Esophagus squamous epithelium (tissue), 4 donors: ENCODE results near the gene NUDT3.

Source experiments
- POLR2A ChIP-seq, 4 donors: fragments of 450-650 bp; IDR thresholded peaks; one replicate each; pipeline ENCODE4 v1.6.1; 2017; ENCODE audit warnings: antibody characterized with exemption in 4 of 4, mild to moderate bottlenecking in 4 of 4, moderate library complexity in 3 of 4
- TF ChIP-seq, protein P1 (sequence below), 6 experiments: fragments of 450-650 bp in 4 of 6; fragments of 200-600 bp in 2 of 6; sonication (generic) in 2 of 6; IDR thresholded peaks; one replicate each; pipeline ENCODE4 v1.5.1; 2016 to 2019; ENCODE audit warnings: antibody characterized with exemption in 6 of 6, mild to moderate bottlenecking in 4 of 6, moderate library complexity in 4 of 6

GRCh38 chr6:34349211-34349610, 43.3 kb downstream of the NUDT3 start:
- no peak for TF ChIP-seq POLR2A (IDR thresholded peaks at IDR 0.05)
- TF ChIP-seq, protein P1, sequence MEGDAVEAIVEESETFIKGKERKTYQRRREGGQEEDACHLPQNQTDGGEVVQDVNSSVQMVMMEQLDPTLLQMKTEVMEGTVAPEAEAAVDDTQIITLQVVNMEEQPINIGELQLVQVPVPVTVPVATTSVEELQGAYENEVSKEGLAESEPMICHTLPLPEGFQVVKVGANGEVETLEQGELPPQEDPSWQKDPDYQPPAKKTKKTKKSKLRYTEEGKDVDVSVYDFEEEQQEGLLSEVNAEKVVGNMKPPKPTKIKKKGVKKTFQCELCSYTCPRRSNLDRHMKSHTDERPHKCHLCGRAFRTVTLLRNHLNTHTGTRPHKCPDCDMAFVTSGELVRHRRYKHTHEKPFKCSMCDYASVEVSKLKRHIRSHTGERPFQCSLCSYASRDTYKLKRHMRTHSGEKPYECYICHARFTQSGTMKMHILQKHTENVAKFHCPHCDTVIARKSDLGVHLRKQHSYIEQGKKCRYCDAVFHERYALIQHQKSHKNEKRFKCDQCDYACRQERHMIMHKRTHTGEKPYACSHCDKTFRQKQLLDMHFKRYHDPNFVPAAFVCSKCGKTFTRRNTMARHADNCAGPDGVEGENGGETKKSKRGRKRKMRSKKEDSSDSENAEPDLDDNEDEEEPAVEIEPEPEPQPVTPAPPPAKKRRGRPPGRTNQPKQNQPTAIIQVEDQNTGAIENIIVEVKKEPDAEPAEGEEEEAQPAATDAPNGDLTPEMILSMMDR (IDR thresholded peaks at IDR 0.05) = no peak
